Measurements from ENCODE around the gene EPS8.
A peak's percentile ranks its signal among the peaks of the same experiment; 100 is the strongest.

EPS8 gene

DNA sequence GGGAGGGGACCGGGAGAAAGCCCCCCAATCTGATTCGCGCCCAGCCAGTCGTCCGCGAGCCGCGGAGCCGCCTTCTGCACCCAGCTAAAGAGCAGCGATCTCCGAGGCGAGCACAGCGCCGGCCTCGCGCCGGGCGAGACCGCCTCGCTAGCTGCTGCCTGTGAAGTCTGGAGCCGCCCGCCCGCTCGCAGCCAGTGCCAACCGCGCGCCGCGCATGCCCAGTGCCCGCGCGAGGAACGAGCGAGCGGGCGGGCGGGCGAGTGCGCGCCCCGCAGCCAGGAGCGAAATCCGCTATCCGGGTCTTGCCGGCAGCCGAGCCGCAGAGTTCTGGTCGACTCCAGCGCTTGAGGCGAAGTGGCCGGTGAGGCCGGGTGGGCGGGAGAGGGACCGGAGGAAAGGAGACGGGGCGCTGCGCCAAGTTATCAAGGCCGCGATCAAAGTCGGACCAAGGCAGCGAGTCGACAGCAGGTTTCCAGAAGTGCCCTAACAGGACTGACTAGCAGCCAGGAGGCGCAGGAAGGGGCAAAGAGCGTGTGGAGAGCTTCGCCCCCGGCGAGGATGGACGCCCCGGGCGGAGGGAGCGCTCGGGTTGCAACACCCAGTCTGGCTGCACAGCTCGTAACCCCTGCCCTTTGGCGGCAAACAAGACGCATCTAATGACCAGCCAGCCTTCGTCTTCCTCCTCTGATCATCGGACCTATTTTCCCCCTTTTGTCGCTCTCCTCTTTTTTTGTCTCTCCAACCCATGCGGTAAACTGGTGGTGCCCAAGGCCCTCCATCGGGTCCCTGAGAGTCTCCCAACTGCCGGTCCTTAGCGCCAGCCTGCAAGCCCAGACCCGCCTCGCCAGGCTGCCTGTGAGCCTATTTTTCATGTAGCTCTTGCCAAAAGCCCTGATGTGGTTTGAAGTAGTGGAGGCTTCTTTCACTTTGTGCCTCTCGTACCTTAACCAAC is at the start of gene EPS8:
Gene EPS8 (minus strand): TSS at position 169 of the 952 bp plus-strand sequence. CDS start 106,437 bp downstream, outside the sequence.
- peak; percentile 89 to 96 for DNase-seq

DNA sequence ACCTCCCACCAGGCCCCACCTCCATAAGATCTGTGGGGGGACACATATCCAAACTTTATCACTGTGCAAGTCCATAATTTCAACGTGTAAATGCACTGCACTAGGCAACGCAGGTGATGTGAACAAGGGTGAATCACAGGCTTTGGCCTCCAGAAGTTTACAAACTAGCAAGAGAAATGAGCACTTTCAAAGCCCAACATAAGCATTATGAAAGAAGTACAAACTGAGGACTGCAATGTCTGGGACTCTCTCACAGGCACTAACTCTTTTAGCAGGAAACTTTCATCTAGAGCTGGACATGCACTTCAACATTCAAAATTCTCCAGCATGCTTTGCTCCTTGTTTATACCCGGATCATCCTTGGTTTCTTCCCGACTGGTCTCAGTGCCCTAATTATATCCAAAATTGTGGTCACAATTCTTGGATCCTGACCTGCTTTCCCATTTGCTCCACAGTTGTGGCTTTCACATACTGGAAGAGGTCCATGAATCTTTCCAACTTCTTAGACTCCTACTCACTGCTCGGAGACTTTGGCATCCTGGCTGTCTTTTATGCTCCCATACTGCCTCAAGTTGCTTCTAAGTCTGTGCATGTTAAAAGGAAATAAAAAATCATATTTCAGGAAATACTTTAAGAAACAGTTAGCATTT is 48.1 kb upstream of the EPS8 start:
- no peak for DNase-seq

DNA sequence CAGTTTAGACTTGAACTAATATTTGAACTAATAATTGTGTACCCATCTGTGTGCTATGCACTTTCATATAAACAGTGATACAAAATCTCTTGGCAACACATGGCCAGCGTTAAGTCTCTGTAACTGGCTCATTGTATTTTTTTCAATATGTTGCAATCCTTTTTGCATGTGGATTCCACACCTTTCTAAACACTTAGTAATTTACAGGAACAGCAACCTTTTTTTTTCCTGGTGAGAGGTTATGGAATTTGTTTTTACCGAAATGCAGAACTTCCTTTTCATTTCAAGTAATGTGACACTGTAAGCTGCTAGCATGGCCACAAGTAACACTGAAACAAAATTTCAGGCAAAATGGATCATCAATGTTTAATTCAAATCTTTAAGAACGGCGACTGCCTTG is 45.4 kb upstream of the EPS8 start:
- DNase-seq, result no peak

DNA sequence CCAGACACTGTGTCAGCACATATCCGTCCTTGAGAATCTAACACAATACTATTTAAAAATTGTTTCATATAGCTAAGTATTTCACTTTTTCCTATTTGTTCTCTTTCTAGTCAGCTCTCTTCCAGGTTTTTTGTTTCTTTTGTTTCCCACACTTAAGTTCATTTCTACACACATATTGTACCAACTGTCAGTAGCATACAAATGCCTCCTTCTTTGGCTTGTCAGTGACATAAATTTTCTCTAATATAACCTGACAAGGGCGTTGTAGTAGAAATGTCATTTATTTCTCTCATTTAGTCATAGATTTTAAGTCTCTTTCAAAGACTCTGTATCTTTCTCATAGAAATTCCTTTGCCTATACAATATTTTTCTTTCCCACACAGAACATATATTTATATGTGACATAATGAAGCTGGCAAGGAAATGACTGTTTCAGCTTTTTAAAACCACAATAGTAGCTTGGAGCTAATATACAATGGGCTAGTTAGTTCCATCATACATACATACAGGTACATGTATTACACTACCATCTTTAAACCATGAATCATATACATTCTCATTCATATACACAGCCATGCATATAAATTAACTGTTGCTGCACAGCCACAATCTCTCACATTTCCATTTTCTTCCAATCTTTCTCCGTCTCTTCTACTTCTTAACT is 42.3 kb upstream of the EPS8 start:
- DNase-seq, result no peak

DNA sequence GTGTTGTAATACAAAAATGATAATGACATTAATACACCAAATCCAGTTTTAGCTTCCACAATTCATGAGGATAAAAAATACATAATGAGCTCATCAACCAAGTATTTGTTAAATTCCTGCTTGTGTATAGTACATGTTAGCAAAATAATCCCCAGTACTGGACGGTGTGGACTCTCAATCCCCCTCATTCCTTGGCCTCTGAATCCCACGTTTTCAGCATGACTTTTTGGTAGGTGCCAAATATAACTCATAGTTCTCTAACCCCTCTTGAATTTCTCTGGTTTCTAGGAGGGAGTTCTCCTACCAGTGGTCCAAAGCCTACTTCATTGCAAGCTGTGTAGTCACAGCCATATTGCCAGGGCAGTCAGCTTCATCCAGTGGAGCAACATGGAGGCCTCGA is 41.4 kb upstream of the EPS8 start:
- DNase-seq, result no peak

DNA sequence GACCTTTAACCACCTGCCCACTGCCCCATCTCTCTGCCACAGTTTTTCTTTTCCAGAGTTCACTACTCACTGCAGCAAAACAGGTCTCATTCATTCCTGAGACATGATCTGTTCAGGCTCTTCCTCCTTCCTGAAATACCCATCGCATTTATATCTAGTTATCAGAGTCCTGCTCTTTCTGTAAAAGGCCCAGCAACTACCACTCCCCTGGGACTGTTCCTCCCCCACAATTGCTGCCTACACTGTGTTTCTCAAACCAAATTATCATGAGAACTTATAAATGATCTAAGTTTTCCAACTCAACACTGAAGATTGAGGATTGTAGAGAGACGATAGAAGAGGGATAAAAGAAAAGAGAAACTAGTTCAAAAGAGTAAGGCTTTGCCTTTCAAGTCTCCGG is 40.8 kb upstream of the EPS8 start:
- DNase-seq, result no peak

DNA sequence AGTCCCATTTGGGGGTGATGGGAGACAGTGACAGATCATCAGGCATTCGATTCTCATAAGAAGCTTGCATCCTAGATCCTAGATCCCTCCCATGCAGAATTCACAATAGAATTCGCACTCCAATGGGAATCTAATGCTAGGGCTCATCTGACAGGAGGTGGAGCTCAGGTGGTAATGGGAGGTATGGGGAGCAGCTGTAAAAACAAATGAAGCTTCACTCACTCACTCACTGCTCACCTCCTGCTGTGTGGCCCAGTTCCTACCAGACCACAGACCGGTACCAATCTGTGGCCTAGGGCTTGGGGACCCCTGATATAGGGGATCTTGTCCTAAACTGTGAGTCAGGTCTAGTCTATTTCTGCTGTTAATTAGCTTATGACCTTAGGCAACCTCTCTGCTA is 40.1 kb upstream of the EPS8 start:
- DNase-seq, result no peak

DNA sequence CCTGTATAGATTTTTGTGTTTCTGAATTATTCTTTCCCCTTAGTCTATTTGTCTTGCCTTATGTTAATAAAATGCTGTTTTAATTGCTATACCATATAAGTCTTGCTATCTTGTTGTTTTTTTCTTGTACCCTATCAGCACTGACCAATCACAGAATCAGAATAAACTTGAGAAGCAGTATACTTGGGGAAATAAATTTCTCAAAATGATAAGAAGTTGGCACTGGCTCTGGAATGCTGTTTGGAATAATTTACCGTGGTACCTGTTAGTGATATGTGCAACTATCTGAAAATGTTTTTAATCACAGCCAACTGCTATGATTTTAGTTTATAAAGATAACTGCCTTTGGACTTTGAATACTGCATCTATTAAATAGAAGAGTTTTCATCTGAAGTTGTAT is 37.9 kb upstream of the EPS8 start:
- no peak for DNase-seq

DNA sequence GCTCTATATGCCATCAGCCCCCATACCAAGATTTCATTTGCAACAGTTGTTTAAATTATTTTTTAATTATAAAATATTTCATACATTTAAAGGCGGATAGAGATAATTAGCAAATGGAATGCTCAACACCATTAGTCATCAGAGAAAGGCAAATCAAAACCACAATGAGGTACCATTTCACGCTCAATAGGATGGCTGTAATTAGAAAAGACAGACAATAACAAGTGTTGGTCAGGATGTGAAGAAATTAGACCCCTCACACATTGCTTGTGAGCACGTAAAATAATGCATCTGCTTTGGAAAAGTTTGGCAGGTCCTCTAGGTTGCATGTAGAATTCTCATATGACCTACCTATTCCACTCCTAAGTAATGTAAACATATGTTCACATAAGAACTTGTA is 35.3 kb upstream of the EPS8 start:
- no peak for DNase-seq

DNA sequence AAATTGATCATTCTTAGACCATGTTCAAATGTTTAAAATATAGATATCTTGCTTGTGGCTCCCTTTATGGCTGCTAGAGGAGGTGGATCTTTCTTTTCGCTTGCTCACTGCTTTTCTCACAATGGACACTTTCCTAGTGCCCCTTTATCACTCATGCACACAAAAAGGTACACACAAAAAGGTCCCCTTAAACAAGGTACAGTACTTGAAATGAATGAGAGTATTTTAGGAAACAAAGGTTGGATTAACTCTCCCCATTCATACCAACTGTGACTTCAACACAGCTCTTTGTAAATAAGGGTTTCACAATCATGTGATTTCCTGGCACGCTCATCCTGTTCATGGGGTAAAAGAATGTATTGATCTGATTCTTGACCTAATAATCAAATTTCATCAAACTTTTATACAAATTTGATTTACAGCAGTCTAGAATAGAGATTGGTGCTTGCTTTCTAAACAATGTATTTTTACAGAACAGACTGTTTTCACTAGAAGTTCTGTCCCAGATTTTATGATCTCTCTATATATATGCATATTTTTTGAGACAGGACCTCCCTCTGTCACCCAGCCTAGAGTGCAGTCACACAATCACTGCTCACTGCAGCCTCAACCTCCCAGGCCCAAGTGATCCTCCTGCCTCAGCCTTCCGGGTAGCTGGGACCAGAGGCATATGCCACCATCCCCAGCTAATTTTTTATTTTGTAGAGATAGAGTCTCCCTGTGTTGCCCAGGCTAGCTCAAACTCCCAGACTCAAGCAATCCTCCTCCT is 34.4 kb upstream of the EPS8 start:
- DNase-seq, result no peak

DNA sequence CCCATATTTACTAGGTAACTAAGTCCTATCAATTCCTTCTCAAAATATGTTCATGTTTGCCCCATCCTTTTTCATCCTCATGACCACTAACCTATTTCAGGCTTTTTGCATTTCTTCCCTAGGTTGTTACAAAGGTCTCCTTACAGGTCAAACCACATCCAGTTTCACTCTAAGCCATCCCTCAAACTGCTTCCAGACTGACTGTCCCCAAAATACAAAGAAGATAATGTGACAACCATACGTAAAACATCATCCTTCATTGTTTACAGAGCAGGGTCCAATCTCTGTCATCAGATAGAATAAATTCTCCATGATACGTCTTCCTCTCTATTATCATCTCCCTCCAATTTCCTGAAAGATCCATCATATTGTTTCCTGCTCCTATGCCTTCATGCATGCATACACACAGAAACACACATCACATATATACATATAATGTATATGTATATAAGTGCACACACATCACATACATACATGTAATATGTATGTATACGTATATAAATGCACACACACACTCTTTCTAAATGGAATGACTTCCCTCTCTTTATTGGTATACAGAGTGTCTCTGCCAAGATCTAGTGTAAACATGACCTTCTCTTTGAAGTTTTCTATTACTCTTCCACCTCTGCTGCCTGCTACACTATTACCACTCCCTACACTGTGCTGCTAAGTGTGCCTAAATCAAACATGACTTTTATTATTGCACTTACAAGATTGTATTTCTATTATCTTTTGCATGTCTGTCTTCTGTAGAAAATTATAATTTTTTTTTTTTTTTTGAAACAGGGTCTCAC is 30.7 kb upstream of the EPS8 start:
- DNase-seq, result no peak

DNA sequence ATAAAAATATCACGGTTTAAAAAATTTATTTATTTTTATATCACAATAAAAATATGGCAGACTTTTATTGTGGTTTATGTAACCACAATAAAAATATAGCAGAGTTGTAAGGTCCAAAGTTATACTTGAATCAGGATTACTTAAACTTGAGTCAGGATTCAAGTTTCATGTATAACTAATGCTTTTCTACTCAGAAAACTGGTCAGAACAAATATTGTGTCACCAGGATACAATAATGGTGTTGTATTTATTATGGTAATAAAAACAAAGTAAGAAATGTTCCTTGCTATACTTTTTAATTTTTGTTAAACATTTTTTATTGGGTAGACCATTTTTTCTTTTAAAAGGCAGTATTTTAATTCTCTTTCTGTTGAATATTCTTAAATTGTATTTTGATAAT is 29.2 kb upstream of the EPS8 start:
- no peak for DNase-seq

DNA sequence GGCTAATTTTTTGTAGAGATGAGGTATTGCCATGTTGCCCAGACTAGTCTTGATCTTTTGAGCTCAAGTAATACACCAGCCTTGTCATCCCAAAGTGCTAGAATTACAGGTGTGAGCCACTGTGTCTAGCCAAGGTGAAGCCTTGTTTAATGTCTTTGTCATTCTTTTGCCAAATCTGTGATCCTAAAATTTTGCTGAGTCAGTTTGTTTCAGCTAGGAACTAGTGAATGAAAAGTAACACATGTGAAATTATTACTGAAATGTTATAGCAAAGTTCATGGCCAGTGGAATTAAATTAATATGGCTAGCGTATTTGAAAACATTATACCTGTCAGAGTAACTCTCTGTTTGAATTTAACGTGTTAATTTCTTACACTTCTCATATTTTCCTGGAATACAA is 26.5 kb upstream of the EPS8 start:
- no peak for DNase-seq

DNA sequence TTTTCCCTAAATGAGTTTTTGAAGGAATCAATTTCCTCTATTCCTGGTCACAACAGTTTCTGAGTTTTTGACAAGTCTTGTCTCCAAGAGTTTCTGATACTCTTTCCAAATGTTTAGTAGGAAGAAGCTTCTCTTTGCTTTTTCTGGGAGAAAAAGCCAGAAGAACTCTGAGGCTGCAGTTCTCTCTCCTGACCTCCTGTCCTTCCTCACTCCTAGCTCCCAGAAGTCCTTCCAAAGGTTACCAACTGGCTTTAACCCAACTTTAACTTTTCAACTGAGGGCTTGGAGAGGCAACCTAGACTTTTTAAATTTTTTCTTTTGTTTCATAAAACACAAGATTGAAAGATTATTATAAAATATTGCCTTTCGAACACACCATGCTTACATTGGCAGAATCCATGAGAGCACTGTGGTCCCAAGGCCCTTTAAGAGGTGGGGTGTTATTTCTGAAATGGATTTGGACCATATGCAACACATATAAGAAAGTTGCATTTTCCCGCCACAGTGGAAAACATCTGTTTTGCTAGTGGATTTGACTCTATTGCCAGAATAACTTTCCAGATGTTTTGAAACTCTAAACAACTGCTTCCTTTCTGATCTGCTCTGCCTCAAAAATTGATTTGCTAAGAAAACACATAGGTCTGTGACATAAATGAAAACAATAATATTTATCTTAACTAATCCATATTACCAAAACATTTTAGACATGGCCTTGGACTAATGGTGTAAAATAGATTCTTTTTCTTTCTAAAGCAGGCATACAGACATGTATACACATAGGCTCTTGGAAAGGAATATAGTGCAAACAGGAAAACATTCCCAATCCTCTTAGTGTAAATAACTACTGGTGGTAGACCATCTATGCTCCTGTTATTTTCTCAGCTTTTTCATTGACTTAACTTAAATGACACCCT is 22.3 kb upstream of the EPS8 start:
- DNase-seq, result no peak

DNA sequence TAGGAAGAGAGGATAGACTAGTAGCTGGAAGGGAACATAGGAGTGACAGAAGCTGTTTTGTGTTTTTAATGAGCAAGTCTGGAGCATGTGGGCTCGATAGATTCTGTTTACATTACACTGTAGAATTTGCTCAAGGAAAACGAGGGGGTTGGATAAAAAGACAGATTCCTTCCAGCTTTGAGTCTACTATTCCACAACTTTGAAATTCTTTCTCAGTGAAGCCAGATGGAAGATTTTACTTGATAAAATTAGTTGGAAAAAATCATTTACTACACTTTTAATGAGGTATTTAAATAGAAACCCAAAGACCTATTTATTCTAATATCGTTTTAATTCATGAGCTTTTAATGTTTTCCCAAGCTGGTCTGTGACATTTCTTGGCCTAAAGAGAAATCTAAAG is 19.5 kb upstream of the EPS8 start:
- DNase-seq, result no peak

DNA sequence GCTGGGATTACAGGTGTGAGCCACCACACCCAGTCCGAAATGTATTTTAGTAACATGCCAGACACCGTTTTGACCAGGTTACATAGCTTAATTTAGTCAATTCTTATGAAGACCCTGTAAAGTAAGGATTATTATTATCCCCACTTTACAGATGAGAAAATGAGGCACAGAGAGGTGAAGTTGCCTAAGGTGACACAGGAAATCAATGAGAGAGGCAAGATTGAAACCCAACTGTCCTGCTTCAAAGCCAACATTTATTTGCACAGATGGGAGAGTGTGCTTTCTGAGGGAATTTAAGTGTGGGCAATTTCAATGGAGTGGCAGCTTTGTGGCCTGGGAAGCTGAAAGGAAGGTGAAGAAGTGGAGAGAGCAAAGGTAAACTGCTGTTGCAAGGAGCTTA is 19.1 kb upstream of the EPS8 start:
- no peak for DNase-seq

DNA sequence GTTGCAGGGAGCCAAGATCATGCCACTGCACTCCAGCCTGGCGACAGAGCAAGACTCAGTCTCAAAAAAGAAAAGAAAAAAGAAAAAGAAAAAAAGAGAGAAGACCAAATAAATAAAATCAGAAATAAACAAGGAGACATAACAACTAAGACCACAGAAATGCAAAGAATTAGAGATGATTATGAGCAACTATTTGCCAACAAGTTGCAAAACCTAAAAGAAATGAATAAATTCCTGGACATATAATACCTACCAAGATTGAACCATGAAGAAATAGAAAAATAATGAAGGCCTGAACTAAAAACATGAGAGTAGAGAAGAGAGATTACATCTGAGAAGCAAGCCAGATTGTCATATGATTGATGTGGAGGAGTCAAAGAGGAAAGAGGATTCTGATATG is 17.6 kb upstream of the EPS8 start:
- DNase-seq, result no peak

DNA sequence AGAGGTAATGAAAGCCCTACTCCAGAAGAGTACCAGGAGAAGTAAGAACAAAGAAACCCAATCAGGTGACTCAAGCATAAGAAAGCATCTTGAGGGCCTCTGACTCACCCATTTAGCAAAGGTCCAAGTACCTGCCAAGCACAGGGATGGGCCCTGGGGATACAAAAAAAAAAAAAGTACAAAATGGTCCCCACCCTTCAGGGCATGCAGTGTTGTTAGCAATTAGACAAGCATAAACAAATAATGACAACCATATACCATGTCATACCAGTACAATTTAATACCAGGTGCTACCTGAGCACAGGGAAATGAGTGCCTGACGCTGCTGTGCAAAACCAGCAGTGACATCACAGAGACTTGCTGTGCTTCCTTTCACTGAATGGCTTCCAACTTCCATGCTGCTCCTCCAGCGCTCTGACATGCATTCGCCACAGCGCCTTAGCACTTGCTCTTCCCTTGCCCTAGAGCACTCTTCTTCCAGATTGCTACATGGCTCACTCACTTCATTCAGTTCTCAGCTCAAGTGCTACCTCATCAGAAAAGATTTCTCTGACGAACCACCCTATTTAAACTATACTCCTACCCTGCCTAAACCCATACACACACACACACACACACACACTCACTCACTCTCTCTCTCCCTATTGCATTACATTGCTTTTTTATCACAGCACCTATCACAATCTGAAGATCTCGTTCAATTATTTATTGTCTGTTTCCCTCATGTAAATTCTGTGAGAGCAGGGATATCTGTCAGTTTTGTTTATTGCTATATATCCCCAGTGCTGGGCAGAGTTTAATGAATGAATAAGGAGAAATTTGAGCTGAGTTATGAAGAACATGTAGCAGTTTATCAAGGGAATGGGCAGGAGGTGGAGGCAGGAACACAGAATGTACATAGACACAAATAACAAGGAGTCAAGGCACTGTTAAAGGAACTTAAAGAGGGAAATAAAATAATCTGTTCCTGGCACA is 12.9 kb upstream of the EPS8 start:
- DNase-seq, result no peak

DNA sequence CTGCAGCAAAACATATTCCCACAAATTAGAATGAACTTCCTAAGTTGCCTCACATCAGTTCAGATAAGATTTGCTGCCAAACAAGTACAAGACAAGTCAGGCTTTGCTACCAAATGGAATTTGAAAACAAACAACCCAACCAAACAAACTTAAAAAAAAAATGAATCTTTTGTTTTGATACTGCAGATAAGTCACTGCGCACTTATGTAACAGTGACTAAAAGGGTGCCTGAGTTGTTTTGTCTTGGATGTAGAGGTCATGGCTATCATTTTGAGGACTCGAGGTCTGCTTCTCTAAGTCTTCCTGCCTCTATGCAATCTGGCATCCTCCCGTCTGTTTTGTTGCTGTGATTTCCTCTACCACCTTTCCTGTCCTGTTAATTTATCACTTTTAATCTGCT is 11.1 kb upstream of the EPS8 start:
- DNase-seq, result no peak

DNA sequence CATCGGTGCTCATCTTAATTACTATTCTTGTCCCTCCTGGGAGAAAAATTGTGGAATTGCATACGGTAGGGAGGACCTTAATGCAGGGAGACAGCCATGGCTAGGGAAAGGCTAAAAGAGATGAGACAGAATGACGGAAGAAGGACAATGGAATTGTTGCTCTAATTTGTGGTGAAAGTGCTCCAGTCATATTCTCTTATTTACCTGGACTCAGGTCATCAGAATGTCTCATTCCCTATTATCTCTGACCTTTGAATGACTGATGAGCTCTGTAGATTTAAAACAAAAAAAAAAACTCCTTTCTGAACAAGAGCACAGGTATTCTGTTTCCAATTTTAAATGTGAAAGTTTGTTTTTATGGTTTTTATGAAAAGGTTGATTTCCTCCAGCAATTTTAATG is 8.6 kb upstream of the EPS8 start:
- DNase-seq, result no peak
